ENCODE results near the gene CDK5.
"Not testable (repeated sequence)": the region's sequence is repeated elsewhere in the genome, so short reads cannot be mapped to it uniquely, and the experiment has no call there.

Gene CDK5

GRCh38 chr7:151047976-151048815 lies 9.5 kb downstream of the CDK5 start, which contains the start of gene ASIC3:
TSS of gene ASIC3 (plus strand) at chr7:151048531. CDS start at chr7:151048886, 355 bp downstream.
- TF ChIP-seq CTCF (conservative IDR thresholded peaks at IDR 0.05) = no peak
- no peak within 1 kb of the TSS for H3K27ac ChIP-seq

GRCh38 chr7:151046603-151047573 lies 10.8 kb downstream of the CDK5 start:
- peak overlapping the region; percentile 21; the same call in 1 of the 2 replicates for H3K27ac ChIP-seq
- no peak for TF ChIP-seq CTCF (conservative IDR thresholded peaks at IDR 0.05)

DNA sequence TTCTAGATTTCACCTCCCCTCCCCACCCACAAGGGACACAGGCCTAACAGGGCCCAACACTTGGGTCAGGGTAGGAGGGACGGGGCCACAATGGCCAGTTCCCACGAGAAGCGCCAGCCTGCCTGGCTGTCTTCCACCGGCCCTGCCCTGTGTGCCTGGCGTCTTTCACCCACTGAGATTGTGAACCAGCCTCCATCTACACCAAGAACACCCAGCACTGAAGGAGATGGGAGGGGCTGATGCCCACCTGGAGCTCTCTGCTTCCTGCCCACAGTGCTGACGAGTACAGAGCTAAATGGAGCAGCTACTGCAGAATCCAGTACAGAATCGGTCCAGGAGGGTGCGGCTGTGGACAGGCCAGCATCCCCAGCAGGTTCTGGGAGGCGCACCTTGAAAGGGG lies 11.7 kb downstream of the CDK5 start:
- H3K27ac ChIP-seq = no peak overlapping the region
- no peak for TF ChIP-seq CTCF (conservative IDR thresholded peaks at IDR 0.05)

DNA sequence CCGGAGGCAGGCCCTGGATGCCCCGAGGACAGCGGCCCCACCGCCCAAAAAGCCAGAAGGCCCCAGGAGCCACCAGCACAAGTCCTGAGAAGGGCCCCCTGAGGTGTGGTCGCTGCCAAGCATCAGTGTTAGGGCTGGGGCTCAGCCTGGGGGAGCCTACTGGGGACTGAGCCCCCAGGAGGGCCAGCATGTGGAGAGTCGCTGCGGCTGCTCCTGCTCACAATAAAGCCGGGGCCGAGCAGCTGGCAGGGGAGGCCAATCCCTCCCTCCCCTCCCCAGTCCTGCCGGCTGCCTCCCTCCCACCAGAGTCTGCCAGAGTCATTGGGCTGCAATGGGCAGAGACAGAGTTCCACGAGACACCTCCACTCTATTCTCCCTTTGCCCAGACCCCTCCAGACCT lies 12.4 kb downstream of the CDK5 start:
- no peak for TF ChIP-seq CTCF (conservative IDR thresholded peaks at IDR 0.05)
- no peak overlapping the region for H3K27ac ChIP-seq

DNA sequence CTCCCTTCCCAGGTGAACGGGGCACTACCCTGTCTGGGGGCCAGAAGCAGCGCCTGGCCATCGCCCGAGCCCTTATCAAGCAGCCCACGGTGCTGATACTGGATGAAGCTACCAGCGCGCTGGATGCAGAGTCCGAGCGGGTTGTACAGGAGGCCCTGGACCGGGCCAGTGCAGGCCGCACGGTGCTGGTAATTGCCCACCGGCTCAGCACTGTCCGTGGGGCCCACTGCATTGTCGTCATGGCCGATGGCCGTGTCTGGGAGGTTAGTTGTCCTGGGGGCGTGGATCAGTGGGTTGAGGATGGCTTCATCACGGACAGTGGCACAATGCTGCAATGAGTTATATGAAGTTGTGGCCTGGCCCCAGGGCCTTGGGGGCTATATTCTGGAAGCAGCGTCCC lies 13.7 kb downstream of the CDK5 start:
- no peak for TF ChIP-seq CTCF (conservative IDR thresholded peaks at IDR 0.05)
- H3K27ac ChIP-seq = no peak overlapping the region

GRCh38 chr7:151043449-151043848 lies 14.2 kb downstream of the CDK5 start:
- H3K27ac ChIP-seq = not testable (repeated sequence)

DNA sequence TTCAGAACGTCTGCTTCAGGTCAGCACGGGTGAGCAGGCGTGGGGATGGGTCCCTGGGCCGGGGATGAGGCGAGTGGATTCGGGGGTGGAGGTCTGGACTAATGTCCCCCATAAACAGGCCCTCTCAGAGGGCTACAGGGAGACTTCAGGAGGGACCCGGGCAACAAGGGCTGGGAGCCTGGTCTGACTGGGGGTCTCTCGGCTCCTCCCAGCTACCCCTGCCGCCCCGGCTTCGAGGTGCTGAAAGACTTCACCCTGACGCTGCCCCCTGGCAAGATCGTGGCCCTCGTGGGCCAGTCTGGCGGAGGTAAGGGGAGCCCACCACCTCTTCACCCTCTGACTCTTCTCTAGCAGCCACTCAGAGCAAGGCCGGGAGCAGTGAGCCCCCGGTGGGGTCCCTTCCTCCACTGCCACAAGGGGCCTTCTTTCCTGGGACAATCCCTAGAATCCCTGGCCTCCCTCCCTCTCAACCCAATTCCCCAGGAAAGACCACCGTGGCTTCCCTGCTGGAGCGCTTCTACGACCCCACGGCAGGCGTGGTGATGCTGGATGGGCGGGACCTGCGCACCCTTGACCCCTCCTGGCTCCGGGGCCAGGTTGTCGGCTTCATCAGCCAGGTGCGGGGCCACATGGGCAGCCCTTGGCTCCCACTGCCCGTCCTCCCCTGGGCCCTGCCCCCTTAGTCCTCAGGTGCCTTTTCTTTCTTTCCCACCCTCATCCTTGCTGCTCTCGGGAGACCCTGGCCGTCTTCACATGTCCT lies 16.9 kb downstream of the CDK5 start:
- no peak for TF ChIP-seq CTCF (conservative IDR thresholded peaks at IDR 0.05)
- no peak overlapping the region for H3K27ac ChIP-seq
